Ovary (tissue), 9 donors: ENCODE data around the gene NRXN3. TPM values are rescaled to one million over a fixed set of nuclear protein-coding genes. Genes with fewer than 3 reads are reported as not detected.

Source experiments
- DNase-seq, 5 donors: peaks; one replicate each; pipeline ENCODE4 v3.0.0-alpha.2; 2019 to 2020
- H3K27ac ChIP-seq, 2 donors: fragments of 200-600 bp; one replicate each; pipeline versions ENCODE4 v1.5.1 to v1.8.0; 2019 to 2022
- H3K27me3 ChIP-seq: fragments of 200-600 bp; one replicate; pipeline ENCODE4 v1.8.0; 2022
- H3K36me3 ChIP-seq: fragments of 200-600 bp; sonication (generic); one replicate; pipeline ENCODE4 v1.5.1; 2019
- H3K4me1 ChIP-seq: one replicate; pipeline ENCODE4 v1.8.1; 2013; ENCODE audit warnings: mild to moderate bottlenecking, moderate library complexity; ENCODE audit not compliant: insufficient read depth
- H3K4me3 ChIP-seq: fragments of 200-600 bp; sonication (generic); one replicate; pipeline ENCODE4 v1.5.1; 2017
- H3K9me3 ChIP-seq, 2 donors: fragments of 200-600 bp in 1 of 2; sonication (generic) in 1 of 2; one replicate each; pipeline versions ENCODE4 v1.5.1 to v1.8.1; 2013 to 2019; ENCODE audit warnings: mild to moderate bottlenecking in 1 of 2, moderate library complexity in 1 of 2
- CTCF ChIP-seq, 3 donors: fragments of 450-650 bp in 2 of 3; fragments of 200-600 bp in 1 of 3; IDR thresholded peaks; one replicate each; pipeline versions ENCODE4 v1.5.1 to v1.8.0; 2016 to 2022; ENCODE audit warnings: antibody characterized with exemption in 3 of 3, mild to moderate bottlenecking in 1 of 3
- EP300 ChIP-seq: sonication (generic); formaldehyde crosslinking; IDR thresholded peaks from one replicate; pipeline ENCODE4 v1.6.1; 2017; ENCODE audit warnings: antibody characterized with exemption
- POLR2A ChIP-seq: fragments of 450-650 bp; IDR thresholded peaks from one replicate; pipeline ENCODE4 v1.6.1; 2017; ENCODE audit warnings: antibody characterized with exemption, mild to moderate bottlenecking, moderate library complexity
- WGBS, 3 donors: extraction: QIAGEN DNeasy Blood & Tissue Kit in 1 of 3; methylation state at CpG; one replicate each; pipeline versions ENCODE4 v1.1.5 to v1.1.7; 2013 to 2017; 5-methylcytosine and 5-hydroxymethylcytosine counted together
- intact Hi-C, 4 donors: fragments of 100-400 bp; cut with DNase I; formaldehyde crosslinking; loops; one replicate each; pipeline versions ENCODE4 v1.11.0 to v1.15.1; 2022 to 2023
- polyA plus RNA-seq, 2 donors: library from polyadenylated mRNA; stranded (reverse); fragments of 200-250 nt in 1 of 2; fragments of 350-450 nt in 1 of 2; fragmentation: Illumina TruSeq in 1 of 2; extraction: RNeasy Lipid Tissue Mini Kit (QIAGEN cat#74804) in 1 of 2; gene quantifications; one replicate each; pipeline ENCODE4 v1.2.3, GENCODE V29; 2013 to 2014
- total RNA-seq, 7 donors: library from RNA; depleted of rRNA in 2 of 7; stranded (reverse); fragments of >200 nt in 2 of 7; fragmentation: NEBNext Ultra II Directional in 3 of 7; extraction: Animal tissue kit (Norgen Biotek cat#: 25700) in 3 of 7; gene quantifications; one replicate each; pipeline versions ENCODE4 v1.1.0 to v1.2.4, GENCODE V29; 2016 to 2023
- donor health status: DM: no; HTN: no; CAD: no; lungs with moderate emphysema.
- donor health status: DM: no; HTN: no; CAD: no.
- donor health status: Bipolar disorder and iron deficiency.
- donor health status: DM: yes; HTN: yes; CAD: no.
- donor health status: DM: no; HTN: no; CAD: no.
- donor health status: DM: yes; HTN: yes; CAD: no.

Gene NRXN3
- total and polyA plus RNA-seq, 9 donors: 0.28 to 6.2 (median 0.82) TPM

- Histone ChIP-seq H3K36me3 (no peaks in the 10 kb centered on the region), H3K27ac (no peak overlapping the region), H3K27me3 (no peaks in the 10 kb centered on the region), H3K4me1 (no peaks in the 10 kb centered on the region), H3K9me3 (no peaks in the 10 kb centered on the region), H3K4me3 (no peak overlapping the region)
- intact Hi-C loops: no loop called here
- no peak for DNase-seq
- 42 to 49% (median 46%) methylated on average over 4 of the region's 4 CpGs for WGBS, 3 donors
- TF ChIP-seq EP300 (no peak), POLR2A (no peak), CTCF (IDR thresholded peaks at IDR 0.05) (no peak)
Measured at GRCh38 chr14:79165471-79166090, 995.4 kb downstream of the NRXN3 start.

- H3K4me3 ChIP-seq: no peak overlapping the region
- H3K36me3 ChIP-seq: no peaks in the 10 kb centered on the region
- 28 to 40% (median 39%) methylated on average over 2 of the region's 2 CpGs for WGBS, 3 donors
- no peak overlapping the region for H3K27ac ChIP-seq
- intact Hi-C loops: no loop called here
- H3K9me3 ChIP-seq: no peaks in the 10 kb centered on the region
- no peaks in the 10 kb centered on the region for H3K27me3 ChIP-seq
- no peak for DNase-seq
- TF ChIP-seq EP300 (no peak), POLR2A (no peak), CTCF (IDR thresholded peaks at IDR 0.05) (no peak)
- H3K4me1 ChIP-seq: no peaks in the 10 kb centered on the region
Measured at GRCh38 chr14:79166171-79166570, 996.0 kb downstream of the NRXN3 start.

GRCh38 chr14:79167957-79168356, 997.8 kb downstream of the NRXN3 start:
- TF ChIP-seq CTCF (IDR thresholded peaks at IDR 0.05) (no peak), EP300 (no peak), POLR2A (no peak)
- no peak overlapping the region for H3K4me3 ChIP-seq
- no peak overlapping the region for H3K27ac ChIP-seq
- intact Hi-C loops: no loop called here
- no peaks in the 10 kb centered on the region for H3K9me3 ChIP-seq
- H3K4me1 ChIP-seq: no peaks in the 10 kb centered on the region
- no peak for DNase-seq
- no peaks in the 10 kb centered on the region for H3K27me3 ChIP-seq
- no peaks in the 10 kb centered on the region for H3K36me3 ChIP-seq
- 50% methylated on average over 1 of the region's 1 CpG for WGBS, 3 donors

- Histone ChIP-seq H3K27ac (no peak overlapping the region), H3K4me1 (no peaks in the 10 kb centered on the region), H3K9me3 (no peaks in the 10 kb centered on the region), H3K27me3 (no peaks in the 10 kb centered on the region), H3K36me3 (no peaks in the 10 kb centered on the region), H3K4me3 (no peak overlapping the region)
- 42 to 59% (median 44%) methylated on average over 5 of the region's 5 CpGs for WGBS, 3 donors
- intact Hi-C loops: no loop called here
- DNase-seq: no peak
- TF ChIP-seq POLR2A (no peak), CTCF (IDR thresholded peaks at IDR 0.05) (no peak), EP300 (no peak)
Measured at GRCh38 chr14:79175671-79176070, 1005.5 kb downstream of the NRXN3 start.
